Esophagus squamous epithelium (tissue), 5 donors: ENCODE data around the gene ZMIZ1. TPM values are rescaled to one million over a fixed set of nuclear protein-coding genes. Genes with fewer than 3 reads are reported as not detected.
A peak's percentile ranks its signal among the peaks of the same experiment; 100 is the strongest.

Source experiments
- DNase-seq: peaks from one replicate; lab custom pipeline; 2025; lab: John Stamatoyannopoulos, UW
- H3K27ac ChIP-seq, 4 donors: fragments of 200-600 bp; sonication (generic); one replicate each; pipeline ENCODE4 v1.5.1; 2016 to 2019; ENCODE audit warnings: mild to moderate bottlenecking in 1 of 4
- H3K27me3 ChIP-seq, 4 donors: fragments of 200-600 bp; sonication (generic); 1 replicate in 3 of 4; 2 replicates in 1 of 4; pipeline versions ENCODE4 v1.5.1 to v1.6.0; 2017 to 2021; ENCODE audit warnings: antibody characterized with exemption in 1 of 4
- H3K36me3 ChIP-seq, 3 donors: fragments of 200-600 bp; sonication (generic); one replicate each; pipeline ENCODE4 v1.5.1; 2016 to 2019
- H3K4me1 ChIP-seq, 3 donors: fragments of 200-600 bp; sonication (generic); one replicate each; pipeline ENCODE4 v1.5.1; 2017 to 2019
- H3K4me3 ChIP-seq, 4 donors: fragments of 200-600 bp; sonication (generic); 1 replicate in 3 of 4; 2 replicates in 1 of 4; pipeline ENCODE4 v1.5.1; 2016 to 2019; ENCODE audit warnings: mild to moderate bottlenecking in 2 of 4, moderate library complexity in 1 of 4
- H3K9me3 ChIP-seq, 3 donors: fragments of 200-600 bp; sonication (generic); one replicate each; pipeline ENCODE4 v1.5.1; 2016 to 2019
- CTCF ChIP-seq, 6 experiments: fragments of 450-650 bp in 4 of 6; fragments of 200-600 bp in 2 of 6; sonication (generic) in 2 of 6; IDR thresholded peaks; one replicate each; pipeline ENCODE4 v1.5.1; 2016 to 2019; ENCODE audit warnings: antibody characterized with exemption in 6 of 6, mild to moderate bottlenecking in 4 of 6, moderate library complexity in 4 of 6
- POLR2A ChIP-seq, 4 donors: fragments of 450-650 bp; IDR thresholded peaks; one replicate each; pipeline ENCODE4 v1.6.1; 2017; ENCODE audit warnings: antibody characterized with exemption in 4 of 4, mild to moderate bottlenecking in 4 of 4, moderate library complexity in 3 of 4
- WGBS, 2 donors: methylation state at CpG; one replicate each; pipeline ENCODE4 v1.1.5; 2018; 5-methylcytosine and 5-hydroxymethylcytosine counted together
- intact Hi-C: fragments of 100-400 bp; cut with DNase I; formaldehyde crosslinking; loops from one replicate; pipeline ENCODE4 v1.15.0; 2022
- total RNA-seq, 4 donors: library from RNA; depleted of rRNA; stranded (reverse); fragments of >200 nt; gene quantifications; one replicate each; pipeline ENCODE4 v1.1.0, GENCODE V29; 2016
- donor health status: DM: yes; HTN: yes; CAD: no.

ZMIZ1 gene
- total RNA-seq, 4 donors from 2014 or later: 28.2 to 79.5 (median 40.4) TPM

GRCh38 chr10:79148452-79149344 is 79.9 kb downstream of the ZMIZ1 start:
- Histone ChIP-seq H3K9me3 (no peaks in the 10 kb centered on the region), H3K4me3 (no peak overlapping the region), H3K4me1 (peaks cover 83 to 100% (median 99%) of the 10 kb centered on the region in 3 donors), H3K27me3 (no peaks in the 10 kb centered on the region), H3K27ac (peak overlapping the region; percentile 84 to 96 (median 90)), H3K36me3 (peaks cover 0 to 36% (median 0%) of the 10 kb centered on the region in 3 donors)
- TF ChIP-seq POLR2A (IDR thresholded peaks at IDR 0.05): peak in 1 of 4 donors; percentile 23
- no peak for TF ChIP-seq CTCF (IDR thresholded peaks at IDR 0.05)
- DNase-seq: no peak
- WGBS, 2 donors: 30 to 43% methylated on average over 8 to 10 of the region's 16 CpGs
- intact Hi-C loops: no loop called here

GRCh38 chr10:79149345-79149661 is 80.5 kb downstream of the ZMIZ1 start:
- no peak for DNase-seq
- no peaks in the 10 kb centered on the region for H3K9me3 ChIP-seq
- WGBS, 2 donors: 20% methylated on average over 1 of the region's 3 CpGs; no CpG with 5 or more reads in 1 of the 2 donors
- peak overlapping the region; percentile 84 to 96 (median 90) for H3K27ac ChIP-seq
- peaks cover 77 to 100% (median 98%) of the 10 kb centered on the region in 3 donors for H3K4me1 ChIP-seq
- H3K4me3 ChIP-seq: no peak overlapping the region
- intact Hi-C loops: no loop called here
- H3K27me3 ChIP-seq: no peaks in the 10 kb centered on the region
- TF ChIP-seq POLR2A (IDR thresholded peaks at IDR 0.05) (no peak), CTCF (IDR thresholded peaks at IDR 0.05) (peak in 1 of 6 experiments; percentile 10)
- H3K36me3 ChIP-seq: peaks cover 0 to 39% (median 0%) of the 10 kb centered on the region in 3 donors

- intact Hi-C loops: no loop called here
- H3K4me3 ChIP-seq: no peak overlapping the region
- 7 to 31% methylated on average over 3 to 5 of the region's 27 CpGs for WGBS, 2 donors
Observed at GRCh38 chr10:79149662-79150443, 81.1 kb downstream of the ZMIZ1 start.

GRCh38 chr10:79150444-79150754 is 81.6 kb downstream of the ZMIZ1 start:
- H3K36me3 ChIP-seq: peaks cover 0 to 43% (median 0%) of the 10 kb centered on the region in 3 donors
- TF ChIP-seq POLR2A (IDR thresholded peaks at IDR 0.05) (no peak), CTCF (IDR thresholded peaks at IDR 0.05) (no peak)
- DNase-seq: no peak
- 60% methylated on average over 1 of the region's 1 CpG; no CpG with 5 or more reads in 1 of the 2 donors for WGBS, 2 donors
- H3K4me1 ChIP-seq: peaks cover 70 to 100% (median 96%) of the 10 kb centered on the region in 3 donors
- H3K27ac ChIP-seq: peak overlapping the region; percentile 84 to 96 (median 90)
- intact Hi-C loops: no loop called here
- no peak overlapping the region for H3K4me3 ChIP-seq
- H3K27me3 ChIP-seq: no peaks in the 10 kb centered on the region
- H3K9me3 ChIP-seq: no peaks in the 10 kb centered on the region

More at GRCh38 chr10:79149662-79150443, 81.1 kb downstream of the ZMIZ1 start:
- DNase-seq: peak; percentile 39
- TF ChIP-seq CTCF (IDR thresholded peaks at IDR 0.05): no peak
- TF ChIP-seq POLR2A (IDR thresholded peaks at IDR 0.05): peak in 1 of 4 donors; percentile 10
- Histone ChIP-seq H3K9me3 (no peaks in the 10 kb centered on the region), H3K36me3 (peaks cover 0 to 44% (median 0%) of the 10 kb centered on the region in 3 donors), H3K27ac (peak overlapping the region; percentile 84 to 96 (median 90)), H3K27me3 (no peaks in the 10 kb centered on the region), H3K4me1 (peaks cover 75 to 100% (median 96%) of the 10 kb centered on the region in 3 donors)
